Mesenchymal stem cell (in vitro differentiated cells and primary cell): ENCODE measurements around the gene C1orf35.

Experiments
- DNase-seq: peaks from one replicate; pipeline ENCODE4 v3.0.0-alpha.2; 2013
- H2AFZ ChIP-seq: one replicate; pipeline ENCODE4 v1.6.1; 2013; ENCODE audit warnings: low read depth, mild to moderate bottlenecking, control low read depth, inconsistent platforms, low read length, moderate library complexity
- H2AK5ac ChIP-seq: 2 replicates; pipeline ENCODE4 v1.6.1; 2013; ENCODE audit warnings: low read length, moderate library complexity, mild to moderate bottlenecking, inconsistent platforms; ENCODE audit not compliant: severe bottlenecking
- H2BK120ac ChIP-seq: one replicate; pipeline ENCODE4 v1.6.1; 2013; ENCODE audit warnings: low read depth, mild to moderate bottlenecking, inconsistent platforms, low read length, moderate library complexity
- H2BK12ac ChIP-seq, 2 experiments: one replicate each; pipeline ENCODE4 v1.6.1; 2013; ENCODE audit warnings: inconsistent platforms in 2 of 2, low read length in 2 of 2, mild to moderate bottlenecking in 2 of 2, moderate library complexity in 2 of 2, control low read depth in 1 of 2
- H2BK15ac ChIP-seq: one replicate; pipeline ENCODE4 v1.6.1; 2013; ENCODE audit warnings: mild to moderate bottlenecking, low read depth, inconsistent platforms; ENCODE audit not compliant: poor library complexity, severe bottlenecking
- H2BK5ac ChIP-seq: 2 replicates; pipeline ENCODE4 v1.6.1; 2013; ENCODE audit warnings: low read depth, mild to moderate bottlenecking, low read length, control low read depth, inconsistent platforms; ENCODE audit not compliant: poor library complexity, severe bottlenecking
- H3K14ac ChIP-seq, 2 experiments: one replicate each; pipeline ENCODE4 v1.6.1; 2013; ENCODE audit warnings: inconsistent platforms in 2 of 2, low read length in 2 of 2, control low read depth in 1 of 2, mild to moderate bottlenecking in 1 of 2, moderate library complexity in 1 of 2
- H3K18ac ChIP-seq, 2 experiments: one replicate each; pipeline ENCODE4 v1.6.1; 2013; ENCODE audit warnings: inconsistent platforms in 2 of 2, low read length in 2 of 2, control low read depth in 1 of 2, low read depth in 1 of 2, mild to moderate bottlenecking in 1 of 2
- H3K23ac ChIP-seq, 2 experiments: one replicate each; pipeline ENCODE4 v1.6.1; 2013; ENCODE audit warnings: inconsistent platforms in 2 of 2, low read length in 2 of 2, mild to moderate bottlenecking in 2 of 2, moderate library complexity in 2 of 2, control low read depth in 1 of 2
- H3K27ac ChIP-seq: 2 replicates; pipeline ENCODE4 v1.5.1; 2013; ENCODE audit warnings: mild to moderate bottlenecking, moderate library complexity, low read length, control low read depth, inconsistent platforms; ENCODE audit not compliant: poor library complexity, severe bottlenecking
- H3K27me3 ChIP-seq, 2 experiments: 2 replicates each; pipeline versions ENCODE4 v1.6.1 to v1.7.0; 2013; ENCODE audit warnings: low read length in 2 of 2, mild to moderate bottlenecking in 2 of 2, moderate library complexity in 2 of 2, control low read depth in 1 of 2, inconsistent platforms in 1 of 2; ENCODE audit not compliant: control insufficient read depth in 1 of 2, insufficient read depth in 1 of 2
- H3K36me3 ChIP-seq, 2 experiments: 2 replicates each; pipeline versions ENCODE4 v1.6.1 to v1.7.0; 2013; ENCODE audit warnings: low read length in 2 of 2, control low read depth in 1 of 2, inconsistent platforms in 1 of 2, low read depth in 1 of 2, mild to moderate bottlenecking in 1 of 2; ENCODE audit not compliant: insufficient read depth in 2 of 2, control insufficient read depth in 1 of 2
- H3K4ac ChIP-seq, 2 experiments: one replicate each; pipeline ENCODE4 v1.6.1; 2013; ENCODE audit warnings: inconsistent platforms in 2 of 2, low read length in 2 of 2, mild to moderate bottlenecking in 2 of 2, moderate library complexity in 2 of 2, control low read depth in 1 of 2, low read depth in 1 of 2
- H3K4me1 ChIP-seq: 2 replicates; pipeline ENCODE4 v1.6.1; 2013; ENCODE audit warnings: low read depth, low read length, control low read depth; ENCODE audit not compliant: control insufficient read depth, insufficient read depth
- H3K4me2 ChIP-seq: 2 replicates; pipeline ENCODE4 v1.6.1; 2013; ENCODE audit warnings: low read length, mild to moderate bottlenecking, inconsistent platforms; ENCODE audit not compliant: poor library complexity, severe bottlenecking
- H3K4me3 ChIP-seq, 2 experiments: 2 replicates each; pipeline versions ENCODE4 v1.5.1 to v1.7.0; 2013; ENCODE audit warnings: low read length in 2 of 2, mild to moderate bottlenecking in 2 of 2, control low read depth in 1 of 2, low read depth in 1 of 2; ENCODE audit not compliant: insufficient read depth in 1 of 2
- H3K79me1 ChIP-seq: replicated peaks from 2 replicates; pipeline ENCODE4 v1.6.1; 2013; ENCODE audit warnings: mild to moderate bottlenecking, control low read depth, low read length, inconsistent platforms; ENCODE audit not compliant: poor library complexity, severe bottlenecking
- H3K9ac ChIP-seq: 2 replicates; pipeline ENCODE4 v1.7.0; 2013; ENCODE audit warnings: mild to moderate bottlenecking, low read length, moderate library complexity
- H3K9me3 ChIP-seq: 2 replicates; pipeline ENCODE4 v1.7.0; 2013; ENCODE audit warnings: mild to moderate bottlenecking, low read length; ENCODE audit not compliant: control insufficient read depth
- H4K8ac ChIP-seq: one replicate; pipeline ENCODE4 v1.6.1; 2013; ENCODE audit warnings: inconsistent platforms, mild to moderate bottlenecking, low read length, moderate library complexity
- H4K91ac ChIP-seq: one replicate; pipeline ENCODE4 v1.6.1; 2013; ENCODE audit warnings: mild to moderate bottlenecking, low read length, inconsistent platforms
- WGBS: methylation state at CpG from one replicate; pipeline ENCODE4 v1.1.7; 2013; ENCODE audit warnings: mixed read lengths; 5-methylcytosine and 5-hydroxymethylcytosine counted together

The C1orf35 gene

DNA sequence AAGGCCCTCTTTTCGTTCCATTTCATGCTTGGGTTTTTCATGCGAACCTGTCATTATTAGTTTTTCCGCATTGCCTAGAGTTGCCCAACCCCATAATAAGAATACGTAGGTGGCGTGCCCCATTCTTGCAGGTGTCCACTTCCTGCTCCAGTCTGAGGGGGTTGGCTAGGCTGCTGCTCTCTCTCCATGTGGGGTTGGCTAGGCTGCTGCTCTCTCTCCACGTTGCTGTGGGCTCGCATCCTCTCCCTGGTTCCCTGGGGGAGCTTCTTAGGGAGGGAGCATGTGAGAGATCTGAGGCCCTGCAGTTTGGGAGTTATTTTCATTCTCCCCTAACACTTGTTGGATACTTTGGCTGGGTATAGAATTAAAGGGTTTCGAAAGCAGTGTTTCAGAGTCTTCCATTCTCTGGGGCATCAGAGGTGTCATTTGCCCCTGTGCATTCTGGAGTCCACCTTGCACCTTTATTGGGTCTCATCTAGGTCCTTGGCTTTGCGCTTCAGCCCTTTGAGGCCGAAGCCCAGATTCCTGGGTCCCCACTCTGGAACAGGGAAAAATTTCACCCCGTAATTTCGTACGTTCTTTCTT is 8.6 kb downstream of the C1orf35 start:
- Histone ChIP-seq H3K14ac (no peak overlapping the region), H3K79me1 (no peaks in the 10 kb centered on the region), H2BK5ac (no peak overlapping the region), H4K8ac (no peak overlapping the region), H3K36me3 (peaks cover 73 to 77% of the 10 kb centered on the region in 2 experiments), H3K4me3 (no peak overlapping the region), H3K23ac (no peak overlapping the region), H2AFZ (no peak overlapping the region), H3K4ac (no peak overlapping the region), H2AK5ac (no peak overlapping the region), H3K4me1 (peaks cover 29% of the 10 kb centered on the region), H3K27me3 (no peaks in the 10 kb centered on the region), H3K4me2 (no peak overlapping the region), H2BK120ac (no peak overlapping the region), H3K27ac (no peak overlapping the region), H3K18ac (no peak overlapping the region), H2BK12ac (no peak overlapping the region), H3K9ac (no peak overlapping the region), H4K91ac (no peak overlapping the region), H3K9me3 (peaks cover 8% of the 10 kb centered on the region), H2BK15ac (no peak overlapping the region)
- WGBS = 89% methylated on average over 10 of the region's 13 CpGs
- DNase-seq = no peak

DNA sequence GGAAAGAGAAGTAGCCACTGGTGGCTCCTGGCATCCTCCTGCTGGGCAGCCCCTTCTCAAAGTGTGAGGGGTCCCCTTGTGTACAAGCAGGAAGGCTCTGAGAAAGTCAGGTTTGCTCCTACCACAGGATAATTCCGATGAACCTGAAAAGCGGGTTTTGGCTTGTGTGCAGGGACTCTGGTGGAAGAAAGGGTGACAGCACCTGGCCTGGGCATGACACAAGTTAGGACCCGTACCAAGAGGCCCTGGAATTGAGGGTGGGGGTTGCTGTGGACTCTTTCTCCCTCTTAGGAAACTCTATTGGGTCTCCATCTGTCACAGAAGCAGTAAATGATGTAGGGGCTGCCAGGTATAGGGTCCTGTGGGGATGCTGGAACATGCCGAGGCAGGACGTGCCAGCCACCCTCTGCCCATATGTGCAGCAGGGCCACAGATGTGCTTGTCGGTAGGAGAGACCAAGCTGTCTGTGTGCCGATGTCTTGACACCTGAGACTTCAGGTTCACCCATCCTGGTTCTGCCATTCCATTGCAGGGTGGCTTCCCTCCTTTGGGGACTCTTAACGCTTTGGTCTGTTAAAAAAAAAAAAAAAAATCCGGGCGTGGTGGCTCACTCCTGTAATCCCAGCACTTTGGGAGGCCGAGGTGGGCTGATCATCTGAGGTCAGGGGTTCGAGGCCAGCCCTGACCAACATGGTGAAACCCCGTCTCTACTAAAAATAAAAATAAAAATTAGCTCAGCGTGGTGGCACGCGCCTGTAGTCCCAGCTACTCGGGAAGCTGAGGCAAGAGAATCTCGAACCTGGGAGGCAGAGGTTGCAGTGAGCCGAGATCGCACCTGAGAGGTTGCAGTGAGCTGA is 9.8 kb downstream of the C1orf35 start:
- no peak overlapping the region for H3K4me3 ChIP-seq
- no peak overlapping the region for H2BK120ac ChIP-seq
- H3K9me3 ChIP-seq = peaks cover 8% of the 10 kb centered on the region
- no peak overlapping the region for H3K4ac ChIP-seq
- H3K36me3 ChIP-seq = peaks cover 72 to 75% of the 10 kb centered on the region in 2 experiments
- no peak overlapping the region for H4K8ac ChIP-seq
- no peaks in the 10 kb centered on the region for H3K27me3 ChIP-seq
- no peak overlapping the region for H2AK5ac ChIP-seq
- H3K4me2 ChIP-seq = no peak overlapping the region
- no peak overlapping the region for H3K18ac ChIP-seq
- H2BK12ac ChIP-seq = no peak overlapping the region
- H2AFZ ChIP-seq = no peak overlapping the region
- H3K4me1 ChIP-seq = peaks cover 40% of the 10 kb centered on the region
- H3K14ac ChIP-seq = no peak overlapping the region
- no peak overlapping the region for H3K27ac ChIP-seq
- no peaks in the 10 kb centered on the region for H3K79me1 ChIP-seq
- H3K9ac ChIP-seq = no peak overlapping the region
- H2BK5ac ChIP-seq = no peak overlapping the region
- no peak for DNase-seq
- H3K23ac ChIP-seq = no peak overlapping the region
- no peak overlapping the region for H2BK15ac ChIP-seq
- WGBS = 95% methylated on average over 20 of the region's 20 CpGs
- no peak overlapping the region for H4K91ac ChIP-seq

DNA sequence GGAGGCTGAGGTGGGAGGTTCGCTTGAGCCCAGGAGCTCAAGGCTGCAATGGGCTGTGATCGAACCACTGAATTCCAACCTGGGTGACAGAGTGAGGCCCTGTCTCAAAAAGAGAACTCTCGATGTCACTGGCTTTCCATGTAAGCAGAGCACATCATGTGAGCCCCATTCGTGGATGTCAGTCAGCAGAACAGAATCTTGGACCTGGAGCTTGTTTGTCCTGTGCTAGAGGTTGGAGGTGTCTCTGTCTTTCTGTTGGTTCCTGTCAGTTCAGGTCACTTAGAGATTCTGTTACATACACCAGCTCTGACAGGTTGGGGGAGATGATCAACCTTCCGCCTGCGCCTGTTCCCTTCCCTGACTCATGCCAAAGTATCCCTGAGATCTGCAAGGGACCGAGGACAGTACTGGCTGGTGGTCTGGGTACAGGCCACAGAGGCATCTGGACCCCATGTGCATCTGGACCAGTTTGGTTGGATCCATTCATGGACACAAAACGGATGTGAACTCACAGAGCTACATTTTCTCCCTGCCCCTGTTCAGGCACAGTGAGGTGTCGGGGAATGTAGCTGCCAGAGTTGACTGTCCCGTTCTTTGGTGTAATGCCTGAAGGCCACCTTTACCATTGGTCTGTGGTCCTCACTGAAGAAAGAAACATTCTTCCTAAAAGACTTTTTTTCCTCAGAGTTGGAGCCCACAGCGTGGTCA is 10.6 kb downstream of the C1orf35 start:
- Histone ChIP-seq H3K27ac (no peak overlapping the region), H2AFZ (no peak overlapping the region), H3K4me3 (no peak overlapping the region), H3K9ac (no peak overlapping the region), H4K91ac (no peak overlapping the region), H3K14ac (no peak overlapping the region), H3K4ac (no peak overlapping the region), H3K23ac (no peak overlapping the region), H3K4me1 (peaks cover 45% of the 10 kb centered on the region), H4K8ac (no peak overlapping the region), H3K79me1 (no peaks in the 10 kb centered on the region), H2BK12ac (no peak overlapping the region), H2BK5ac (no peak overlapping the region), H3K18ac (no peak overlapping the region), H2AK5ac (no peak overlapping the region), H2BK15ac (no peak overlapping the region), H3K27me3 (no peaks in the 10 kb centered on the region), H2BK120ac (no peak overlapping the region), H3K36me3 (peaks cover 69 to 70% of the 10 kb centered on the region in 2 experiments), H3K9me3 (peaks cover 8% of the 10 kb centered on the region), H3K4me2 (no peak overlapping the region)
- no peak for DNase-seq
- WGBS = 98% methylated on average over 11 of the region's 11 CpGs

DNA sequence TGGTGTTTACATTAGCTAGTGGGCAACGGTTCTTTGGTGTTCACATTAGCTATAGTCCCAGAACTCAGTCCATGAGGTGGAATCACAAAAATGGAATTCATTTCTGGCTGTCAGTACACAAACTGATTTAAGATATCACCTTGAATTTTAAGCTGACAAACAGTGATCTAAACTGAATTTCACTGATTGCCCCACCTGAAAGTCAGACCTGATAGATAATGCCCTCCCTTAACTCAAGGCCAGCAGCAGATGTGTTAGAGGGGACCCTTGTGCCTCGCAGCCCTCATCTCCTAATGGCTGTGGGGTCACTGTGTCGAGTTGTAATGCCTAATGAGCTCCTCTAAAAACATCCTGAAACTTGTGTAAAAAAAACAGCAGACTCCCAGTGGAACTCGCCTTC is 12.0 kb downstream of the C1orf35 start:
- 96% methylated on average over 4 of the region's 4 CpGs for WGBS
- Histone ChIP-seq H3K4ac (no peak overlapping the region), H3K18ac (no peak overlapping the region), H3K4me2 (no peak overlapping the region), H2BK120ac (no peak overlapping the region), H2BK15ac (no peak overlapping the region), H3K4me1 (peaks cover 46% of the 10 kb centered on the region), H3K79me1 (no peaks in the 10 kb centered on the region), H4K8ac (no peak overlapping the region), H3K9ac (peak overlapping the region; percentile 19), H3K27ac (no peak overlapping the region), H2AK5ac (no peak overlapping the region), H3K9me3 (peaks cover 8% of the 10 kb centered on the region), H2BK5ac (no peak overlapping the region), H4K91ac (no peak overlapping the region), H3K4me3 (no peak overlapping the region), H3K23ac (peak overlapping the region in 1 of 2 experiments; percentile 53), H3K36me3 (peaks cover 55 to 59% of the 10 kb centered on the region in 2 experiments), H3K14ac (no peak overlapping the region), H2BK12ac (no peak overlapping the region), H2AFZ (no peak overlapping the region), H3K27me3 (no peaks in the 10 kb centered on the region)
- no peak for DNase-seq
